K562 (cell line): ENCODE measurements around the gene JPT2. TPM values are rescaled to one million over a fixed set of nuclear protein-coding genes. Genes with fewer than 3 reads are reported as not detected.

ENCODE experiments used
- E4F1 ChIP-seq: fragments of 250-450 bp; sonication (Bioruptor Pico); IDR thresholded peaks from 2 replicates; pipeline ENCODE4 v1.5.0; 2021; ENCODE audit warnings: mild to moderate bottlenecking, borderline replicate concordance
- KAT2B ChIP-seq: IDR thresholded peaks from one replicate; pipeline ENCODE4 v1.6.1; 2012; ENCODE audit warnings: low read depth, mild to moderate bottlenecking, control low read depth, inconsistent platforms, low read length, moderate library complexity
- MEIS2 ChIP-seq: fragments of 450-650 bp; IDR thresholded peaks from 2 replicates; pipeline ENCODE4 v1.6.1; 2014; ENCODE audit warnings: mild to moderate bottlenecking; ENCODE audit not compliant: partially characterized antibody
- NCOR1 ChIP-seq: fragments of 450-650 bp; IDR thresholded peaks from 2 replicates; pipeline ENCODE4 v1.6.1; 2016; ENCODE audit warnings: mild to moderate bottlenecking, moderate library complexity
- PRDM10 ChIP-seq: fragments of 450-650 bp; IDR thresholded peaks from 2 replicates; pipeline ENCODE4 v1.6.1; 2018; ENCODE audit not compliant: partially characterized antibody
- PTBP1 ChIP-seq: fragments of 200-400 bp; formaldehyde crosslinking; IDR thresholded peaks from 2 replicates; pipeline ENCODE4 v1.6.1; 2017; ENCODE audit warnings: low read depth, low read length
- TAF7 ChIP-seq: fragments of 450-650 bp; IDR thresholded peaks from 2 replicates; pipeline ENCODE4 v1.6.1; 2016; ENCODE audit warnings: missing genetic modification characterization, missing compliant biosample characterization
- XRCC4 ChIP-seq: IDR thresholded peaks from one replicate; pipeline ENCODE4 v1.6.1; 2011; ENCODE audit not compliant: insufficient read depth, insufficient read length; ENCODE audit errors: extremely low read depth
- ZFP36 ChIP-seq: fragments of 150-350 bp; IDR thresholded peaks from 2 replicates; pipeline ENCODE4 v1.6.1; 2018; ENCODE audit warnings: low read length, low read depth; ENCODE audit not compliant: partially characterized antibody
- ZNF253 ChIP-seq: fragments of 250-450 bp; sonication (Bioruptor Pico); conservative IDR thresholded peaks from 2 replicates; pipeline ENCODE4 v1.6.1; 2021; ENCODE audit warnings: mild to moderate bottlenecking
- polyA plus RNA-seq, 8 experiments: library from polyadenylated mRNA; depleted of rRNA in 4 of 8; stranded (reverse) in 5 of 8; unstranded in 3 of 8; fragments of >200 nt; fragmentation: Nextera tagmentation in 2 of 8; fragmentation: Illumina TruSeq in 1 of 8; extraction: Ambion mirVana in 2 of 8; extraction: Trizol in 1 of 8; gene quantifications; 2 replicates each; pipeline versions ENCODE4 v1.2.1 to v1.2.3, GENCODE V29; 2011 to 2014; ENCODE audit warnings: inconsistent platforms in 1 of 8, missing spikeins in 1 of 8
- total RNA-seq, 7 experiments: library from RNA; depleted of rRNA in 6 of 7; stranded (reverse); fragments of >200 nt in 6 of 7; fragmentation: Illumina TruSeq in 2 of 7; extraction: Trizol in 2 of 7; gene quantifications; 2 replicates each; pipeline versions ENCODE4 v1.2.1 to v1.2.3, GENCODE V29; 2011 to 2021; ENCODE audit warnings: low replicate concordance in 1 of 7
- TF ChIP-seq, protein P1 (sequence below), 2 experiments: IDR thresholded peaks; 2 replicates each; pipeline ENCODE4 v1.6.1; 2012; ENCODE audit warnings: improper control_type of control experiment in 2 of 2, low read depth in 2 of 2, low read length in 2 of 2, borderline replicate concordance in 1 of 2
- TF ChIP-seq, protein P2 (sequence below): fragments of 250-450 bp; sonication (Bioruptor Pico); IDR thresholded peaks from 2 replicates; pipeline ENCODE4 v1.9.0; 2021; ENCODE audit warnings: mild to moderate bottlenecking
- TF ChIP-seq, protein P3 (sequence below): sonication (generic); formaldehyde crosslinking; IDR thresholded peaks from 2 replicates; pipeline ENCODE4 v1.8.0; 2022; ENCODE audit warnings: mild to moderate bottlenecking, missing genetic modification reagents, borderline replicate concordance

The JPT2 gene
- total and polyA plus RNA-seq, 9 of the 15 experiments (the other 6 are each of a cell fraction or from before 2014, with no cell fraction given), result 25.5 to 133 (median 106) TPM

DNA sequence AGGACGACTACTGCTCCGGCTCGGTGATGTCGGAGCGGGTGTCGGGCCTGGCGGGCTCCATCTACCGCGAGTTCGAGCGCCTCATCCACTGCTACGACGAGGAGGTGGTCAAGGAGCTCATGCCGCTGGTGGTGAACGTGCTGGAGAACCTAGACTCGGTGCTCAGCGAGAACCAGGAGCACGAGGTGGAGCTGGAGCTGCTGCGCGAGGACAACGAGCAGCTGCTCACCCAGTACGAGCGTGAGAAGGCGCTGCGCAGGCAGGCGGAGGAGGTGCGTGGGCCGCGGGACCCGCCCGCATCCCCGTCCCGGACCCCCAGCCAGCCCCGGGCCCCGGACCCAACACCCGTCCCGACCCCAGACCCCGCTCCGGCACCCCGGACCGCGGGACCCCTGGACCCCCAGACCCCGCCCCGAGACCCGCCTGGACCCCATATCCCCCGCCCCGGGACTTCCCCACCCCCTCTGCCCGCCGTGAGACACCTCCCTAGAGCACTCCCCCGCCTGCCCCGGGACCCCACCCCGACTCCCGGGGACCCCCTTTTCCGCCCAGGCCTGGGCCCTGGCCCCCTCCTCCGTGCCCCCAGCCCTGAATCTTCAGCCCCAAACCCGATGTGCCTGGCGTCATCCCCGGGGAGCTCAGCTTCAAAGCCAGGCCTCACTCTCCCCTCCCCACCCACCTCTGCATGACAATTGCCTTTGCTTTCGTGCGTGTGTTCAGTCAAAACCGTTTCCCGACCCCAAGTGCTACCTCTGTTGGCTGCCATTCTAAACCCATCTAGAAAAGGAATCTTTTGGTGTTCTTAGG lies 28.5 kb downstream of the JPT2 start (continued):
- TF ChIP-seq, protein P1, sequence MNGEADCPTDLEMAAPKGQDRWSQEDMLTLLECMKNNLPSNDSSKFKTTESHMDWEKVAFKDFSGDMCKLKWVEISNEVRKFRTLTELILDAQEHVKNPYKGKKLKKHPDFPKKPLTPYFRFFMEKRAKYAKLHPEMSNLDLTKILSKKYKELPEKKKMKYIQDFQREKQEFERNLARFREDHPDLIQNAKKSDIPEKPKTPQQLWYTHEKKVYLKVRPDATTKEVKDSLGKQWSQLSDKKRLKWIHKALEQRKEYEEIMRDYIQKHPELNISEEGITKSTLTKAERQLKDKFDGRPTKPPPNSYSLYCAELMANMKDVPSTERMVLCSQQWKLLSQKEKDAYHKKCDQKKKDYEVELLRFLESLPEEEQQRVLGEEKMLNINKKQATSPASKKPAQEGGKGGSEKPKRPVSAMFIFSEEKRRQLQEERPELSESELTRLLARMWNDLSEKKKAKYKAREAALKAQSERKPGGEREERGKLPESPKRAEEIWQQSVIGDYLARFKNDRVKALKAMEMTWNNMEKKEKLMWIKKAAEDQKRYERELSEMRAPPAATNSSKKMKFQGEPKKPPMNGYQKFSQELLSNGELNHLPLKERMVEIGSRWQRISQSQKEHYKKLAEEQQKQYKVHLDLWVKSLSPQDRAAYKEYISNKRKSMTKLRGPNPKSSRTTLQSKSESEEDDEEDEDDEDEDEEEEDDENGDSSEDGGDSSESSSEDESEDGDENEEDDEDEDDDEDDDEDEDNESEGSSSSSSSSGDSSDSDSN (IDR thresholded peaks at IDR 0.05; ENCODE audit: borderline replicate concordance in 1 of 2, low read depth in 2 of 2, low read length in 2 of 2), result peak in 1 of 2 experiments; percentile 26; a peak in 1 of 4 replicates
- TF ChIP-seq ZFP36 (no peak), PTBP1 (no peak), KAT2B (no peak), MEIS2 (no peak), XRCC4 (no peak), PRDM10 (no peak), NCOR1 (no peak), TAF7 (tag) (no peak), ZNF253 (no peak), E4F1 (CRISPR knock-in tag) (no peak)
- TF ChIP-seq, protein P2, sequence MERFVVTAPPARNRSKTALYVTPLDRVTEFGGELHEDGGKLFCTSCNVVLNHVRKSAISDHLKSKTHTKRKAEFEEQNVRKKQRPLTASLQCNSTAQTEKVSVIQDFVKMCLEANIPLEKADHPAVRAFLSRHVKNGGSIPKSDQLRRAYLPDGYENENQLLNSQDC, result no peak
- TF ChIP-seq, protein P3, sequence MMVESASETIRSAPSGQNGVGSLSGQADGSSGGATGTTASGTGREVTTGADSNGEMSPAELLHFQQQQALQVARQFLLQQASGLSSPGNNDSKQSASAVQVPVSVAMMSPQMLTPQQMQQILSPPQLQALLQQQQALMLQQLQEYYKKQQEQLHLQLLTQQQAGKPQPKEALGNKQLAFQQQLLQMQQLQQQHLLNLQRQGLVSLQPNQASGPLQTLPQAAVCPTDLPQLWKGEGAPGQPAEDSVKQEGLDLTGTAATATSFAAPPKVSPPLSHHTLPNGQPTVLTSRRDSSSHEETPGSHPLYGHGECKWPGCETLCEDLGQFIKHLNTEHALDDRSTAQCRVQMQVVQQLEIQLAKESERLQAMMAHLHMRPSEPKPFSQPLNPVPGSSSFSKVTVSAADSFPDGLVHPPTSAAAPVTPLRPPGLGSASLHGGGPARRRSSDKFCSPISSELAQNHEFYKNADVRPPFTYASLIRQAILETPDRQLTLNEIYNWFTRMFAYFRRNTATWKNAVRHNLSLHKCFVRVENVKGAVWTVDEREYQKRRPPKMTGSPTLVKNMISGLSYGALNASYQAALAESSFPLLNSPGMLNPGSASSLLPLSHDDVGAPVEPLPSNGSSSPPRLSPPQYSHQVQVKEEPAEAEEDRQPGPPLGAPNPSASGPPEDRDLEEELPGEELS (CRISPR knock-in tag), result no peak
